ENCODE measurements around the gene BDKRB1.
"Not testable (repeated sequence)": the region's sequence is repeated elsewhere in the genome, so short reads cannot be mapped to it uniquely, and the experiment has no call there.

Gene BDKRB1

DNA sequence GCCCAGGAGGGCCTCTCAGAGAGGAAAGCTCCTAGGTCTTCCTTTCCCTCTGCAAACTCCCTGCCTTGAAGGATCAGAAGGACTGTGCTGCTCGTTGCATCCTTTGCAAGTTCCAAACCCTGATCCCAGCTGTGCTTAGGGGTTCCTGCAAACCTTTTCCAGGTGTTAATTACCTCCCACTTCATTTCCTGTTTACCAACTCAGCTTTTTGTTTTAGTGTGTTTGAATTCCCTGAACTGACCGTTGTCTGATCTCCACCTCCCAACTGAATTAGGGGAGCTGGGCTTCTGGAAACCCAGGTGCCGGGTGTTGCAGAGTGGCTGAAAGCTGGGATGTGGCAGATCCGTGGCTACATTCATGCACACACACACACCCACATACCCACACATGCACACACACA lies 20.6 kb upstream of the BDKRB1 start:
- no peak for DNase-seq

DNA sequence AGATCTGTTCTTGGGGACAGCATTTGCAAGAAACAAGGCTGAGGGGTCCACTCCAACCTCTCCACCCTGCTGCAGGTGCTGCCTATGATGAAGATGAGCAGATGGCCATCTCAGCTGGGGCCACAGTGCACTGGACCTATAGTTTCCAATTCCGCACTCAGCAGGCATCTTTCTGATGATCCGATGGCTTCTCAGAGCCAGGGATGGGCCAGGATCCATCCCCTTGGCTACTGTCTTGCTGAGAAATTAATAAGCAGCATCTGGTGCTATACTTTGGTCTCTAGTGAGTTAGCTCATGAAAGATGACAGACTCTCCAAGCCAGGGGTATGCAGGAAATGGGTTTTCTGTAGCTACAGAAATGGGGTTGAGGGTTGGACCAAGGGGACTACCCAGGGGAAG lies 18.4 kb upstream of the BDKRB1 start:
- DNase-seq: no peak

DNA sequence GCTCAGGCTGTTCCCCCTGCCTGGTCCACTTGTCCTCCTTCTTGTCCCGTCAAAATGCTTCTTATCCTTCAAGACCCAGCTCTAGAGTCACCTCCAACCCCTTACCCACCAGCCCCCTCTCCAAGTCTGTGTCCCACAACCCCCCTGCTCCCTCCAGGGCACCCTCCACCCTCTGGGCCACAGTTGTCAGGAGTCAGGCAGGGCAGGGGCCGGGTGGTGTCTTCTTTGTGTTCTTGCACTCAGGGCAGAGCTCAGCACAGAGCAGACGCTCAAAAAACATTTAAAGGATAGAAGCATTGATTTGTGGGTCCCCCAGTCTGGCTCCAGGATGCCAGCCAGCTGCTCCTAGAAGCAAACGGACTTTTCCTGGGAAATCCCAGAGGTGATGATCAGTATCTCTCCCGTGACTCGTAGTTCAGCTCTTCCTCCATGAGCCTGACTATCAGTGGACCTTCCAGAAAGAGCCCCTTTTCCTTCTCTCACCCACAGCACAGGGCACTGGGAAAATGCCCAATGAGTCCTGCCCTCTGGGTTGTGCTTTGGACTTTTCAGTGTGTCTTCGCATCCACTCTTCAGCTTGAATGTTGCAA lies 17.2 kb upstream of the BDKRB1 start:
- DNase-seq: no peak

DNA sequence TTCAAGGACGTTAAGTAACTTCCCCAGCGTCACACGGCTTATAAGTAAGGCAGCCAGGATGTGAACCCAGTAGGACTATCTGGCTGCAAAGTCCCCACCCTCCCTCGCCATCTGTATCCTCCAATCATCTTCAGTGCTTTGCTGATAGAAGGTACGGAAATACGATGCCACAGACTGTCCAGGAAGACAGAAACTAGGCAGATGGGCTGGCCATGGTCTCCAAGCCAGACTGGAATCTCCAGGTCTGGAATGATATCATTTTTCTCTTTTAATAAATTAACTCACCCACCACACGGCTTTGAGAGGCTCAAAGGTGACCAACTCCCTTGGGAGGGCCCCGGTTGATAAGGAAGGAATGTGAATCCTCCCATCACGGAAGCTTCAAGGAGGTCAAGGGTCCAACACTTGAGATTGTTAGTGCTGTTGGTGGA lies 16.3 kb upstream of the BDKRB1 start:
- no peak for DNase-seq

DNA sequence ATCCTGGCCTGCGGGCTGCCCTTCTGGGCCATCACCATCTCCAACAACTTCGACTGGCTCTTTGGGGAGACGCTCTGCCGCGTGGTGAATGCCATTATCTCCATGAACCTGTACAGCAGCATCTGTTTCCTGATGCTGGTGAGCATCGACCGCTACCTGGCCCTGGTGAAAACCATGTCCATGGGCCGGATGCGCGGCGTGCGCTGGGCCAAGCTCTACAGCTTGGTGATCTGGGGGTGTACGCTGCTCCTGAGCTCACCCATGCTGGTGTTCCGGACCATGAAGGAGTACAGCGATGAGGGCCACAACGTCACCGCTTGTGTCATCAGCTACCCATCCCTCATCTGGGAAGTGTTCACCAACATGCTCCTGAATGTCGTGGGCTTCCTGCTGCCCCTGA lies 15.4 kb upstream of the BDKRB1 start:
- DNase-seq: no peak

DNA sequence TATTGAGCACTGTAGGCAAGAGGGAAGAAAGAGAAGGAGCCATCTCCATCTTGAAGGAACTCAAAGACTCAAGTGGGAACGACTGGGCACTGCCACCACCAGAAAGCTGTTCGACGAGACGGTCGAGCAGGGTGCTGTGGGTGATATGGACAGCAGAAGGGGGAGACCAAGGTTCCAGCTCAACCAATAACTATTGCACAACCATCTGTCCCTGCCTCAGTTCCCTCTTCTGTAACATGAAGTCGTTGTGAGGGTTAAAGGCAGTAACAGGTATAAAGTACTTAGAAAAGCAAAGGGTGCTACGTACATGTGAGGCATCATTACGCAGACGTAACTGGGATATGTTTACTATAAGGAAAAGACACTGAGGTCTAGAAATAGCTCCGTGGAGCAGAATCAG lies 13.9 kb upstream of the BDKRB1 start:
- DNase-seq: no peak

DNA sequence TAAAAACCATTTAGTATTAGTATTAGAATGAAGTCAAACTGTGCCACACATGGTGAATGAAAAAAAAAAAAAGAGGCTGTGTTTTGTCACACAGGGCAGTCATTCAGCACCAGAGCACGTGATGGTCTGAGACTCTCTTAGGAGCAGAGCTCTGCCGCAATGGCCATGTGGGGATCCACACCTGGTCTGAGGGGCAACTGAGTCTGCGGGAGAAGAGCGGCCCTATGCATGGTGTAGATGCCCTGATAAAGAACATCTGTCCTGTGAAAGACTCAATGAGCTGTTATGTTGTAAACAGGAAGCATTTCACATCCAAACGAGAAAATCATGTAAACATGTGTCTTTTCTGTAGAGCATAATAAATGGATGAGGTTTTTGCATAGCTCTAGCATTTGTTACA lies 12.2 kb upstream of the BDKRB1 start:
- DNase-seq: no peak

DNA sequence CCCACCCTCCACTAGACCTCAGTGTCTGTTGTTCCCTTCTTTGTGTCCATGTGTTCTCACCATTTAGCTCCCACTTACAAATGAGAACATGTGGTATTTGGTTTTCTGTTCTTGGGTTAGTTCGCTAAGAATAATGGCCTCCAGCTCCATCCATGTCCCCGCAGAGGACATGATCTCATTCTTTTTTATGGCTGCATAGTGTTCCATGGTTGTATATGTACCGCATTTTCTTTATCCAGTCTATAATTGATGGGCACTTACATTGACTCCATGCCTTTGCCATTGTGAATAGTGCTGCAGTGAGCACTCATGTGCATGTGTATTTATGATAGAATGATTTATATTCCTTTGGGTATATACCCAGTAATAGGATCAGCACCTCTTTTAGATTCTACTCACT lies 10.9 kb upstream of the BDKRB1 start:
- not testable (repeated sequence) for DNase-seq

DNA sequence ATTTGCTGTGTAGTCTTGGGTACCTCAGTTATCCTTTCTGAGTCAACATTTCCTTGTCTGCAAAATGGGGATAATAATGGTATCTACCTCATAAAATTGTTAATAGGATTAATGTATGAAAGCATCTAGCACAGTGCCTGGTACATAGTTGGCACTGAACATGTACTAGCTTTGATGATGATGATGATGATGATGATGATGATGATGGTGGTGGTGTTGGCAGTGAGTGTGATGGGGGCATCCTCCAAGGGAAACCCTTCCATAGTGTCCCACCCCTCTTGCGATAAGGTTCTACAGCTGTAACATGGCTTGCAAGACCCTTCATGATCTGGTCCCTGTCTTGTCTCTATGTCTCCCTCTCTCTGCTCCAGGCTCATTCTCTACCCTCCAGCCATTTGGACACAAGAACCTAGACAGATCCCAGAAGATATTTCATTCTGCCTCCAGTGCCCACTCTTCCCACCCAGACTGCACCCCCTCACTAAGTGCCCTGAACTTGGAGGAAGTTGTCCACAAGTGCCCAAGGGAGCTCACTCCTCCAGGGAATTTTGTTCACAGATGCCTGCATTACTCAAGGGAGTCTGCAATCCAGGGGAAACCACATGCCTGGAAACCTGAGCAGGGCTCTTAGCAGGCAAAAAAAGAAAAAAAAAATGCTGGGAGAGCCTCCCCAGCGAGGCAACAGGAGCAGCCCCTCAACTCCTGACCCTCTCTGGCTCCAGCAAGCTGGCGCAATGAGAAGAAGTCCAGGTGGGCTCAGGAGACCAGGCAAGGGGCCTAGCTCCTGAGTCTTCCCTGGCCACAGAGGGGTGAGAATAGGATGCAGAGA lies 10.1 kb upstream of the BDKRB1 start:
- no peak for DNase-seq

DNA sequence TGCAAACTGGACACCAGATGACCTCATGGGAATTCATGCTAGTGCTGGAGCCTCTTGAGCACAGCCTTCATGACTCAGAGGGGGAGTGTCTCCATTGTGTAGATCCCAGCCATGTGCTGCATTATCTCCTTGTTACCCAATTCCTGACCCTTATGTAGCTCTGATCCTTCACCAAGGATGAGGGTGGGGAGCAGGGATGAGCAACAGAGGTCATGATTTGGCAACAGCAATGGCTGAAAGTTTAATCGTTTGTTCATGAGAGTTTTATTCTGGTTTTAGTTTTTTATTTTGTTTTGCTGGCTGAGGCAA lies 9.5 kb upstream of the BDKRB1 start:
- DNase-seq: no peak

DNA sequence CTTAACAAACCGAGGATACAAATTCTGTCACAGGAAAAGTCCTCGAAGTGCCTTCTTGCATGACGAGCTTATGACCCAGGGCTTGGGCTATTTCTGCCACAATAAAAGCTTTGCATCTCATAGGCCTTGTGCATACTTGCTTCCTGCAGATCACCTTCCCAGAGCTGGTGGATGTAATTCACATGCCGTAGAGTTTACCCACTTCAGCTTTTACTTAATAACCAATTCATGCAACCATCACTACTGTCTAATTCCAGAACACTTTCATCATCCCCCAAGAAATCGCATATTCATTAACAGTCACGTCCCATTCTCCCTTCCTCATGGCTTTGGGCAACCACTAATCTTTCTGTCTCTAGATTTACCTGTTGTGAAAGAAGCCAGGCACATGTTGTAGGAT lies 9.0 kb upstream of the BDKRB1 start:
- DNase-seq: no peak

DNA sequence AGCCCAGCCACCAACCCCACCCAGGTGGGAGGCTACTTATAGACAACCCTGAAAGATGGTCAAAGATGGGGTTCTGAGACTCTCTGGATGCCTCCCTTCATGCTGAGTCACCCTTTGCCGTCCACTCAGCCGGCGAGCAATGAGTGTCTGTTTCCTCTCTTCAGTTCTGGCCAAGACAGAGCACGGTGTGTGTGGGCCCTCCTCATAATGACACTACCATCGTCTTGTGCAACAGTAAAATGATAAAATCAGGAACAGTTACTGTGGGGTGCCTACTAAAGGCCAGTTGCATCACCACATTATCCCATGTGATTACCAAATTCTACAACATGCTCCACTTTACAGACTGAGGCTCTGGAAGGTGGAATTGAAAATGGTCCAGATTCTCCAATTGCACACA lies 7.0 kb upstream of the BDKRB1 start:
- DNase-seq: no peak

DNA sequence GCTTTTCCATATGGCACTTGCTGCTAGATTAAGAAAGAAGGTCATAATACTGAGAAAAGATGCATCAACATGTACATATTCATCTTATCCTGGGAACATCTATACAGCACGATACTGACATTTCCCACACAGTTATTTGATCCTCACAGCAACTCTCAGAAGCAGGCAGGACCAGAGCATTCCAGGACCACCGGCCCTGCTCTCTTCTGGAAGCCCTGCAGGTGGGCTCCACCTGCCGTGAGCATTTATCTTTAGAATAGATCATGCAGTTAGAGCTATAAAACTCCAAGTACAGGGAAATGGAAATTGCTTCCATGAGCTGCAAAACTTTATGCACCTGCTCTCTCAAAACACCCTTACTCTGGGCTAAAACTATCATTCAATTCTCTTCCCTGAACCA lies 5.5 kb upstream of the BDKRB1 start:
- DNase-seq: no peak

DNA sequence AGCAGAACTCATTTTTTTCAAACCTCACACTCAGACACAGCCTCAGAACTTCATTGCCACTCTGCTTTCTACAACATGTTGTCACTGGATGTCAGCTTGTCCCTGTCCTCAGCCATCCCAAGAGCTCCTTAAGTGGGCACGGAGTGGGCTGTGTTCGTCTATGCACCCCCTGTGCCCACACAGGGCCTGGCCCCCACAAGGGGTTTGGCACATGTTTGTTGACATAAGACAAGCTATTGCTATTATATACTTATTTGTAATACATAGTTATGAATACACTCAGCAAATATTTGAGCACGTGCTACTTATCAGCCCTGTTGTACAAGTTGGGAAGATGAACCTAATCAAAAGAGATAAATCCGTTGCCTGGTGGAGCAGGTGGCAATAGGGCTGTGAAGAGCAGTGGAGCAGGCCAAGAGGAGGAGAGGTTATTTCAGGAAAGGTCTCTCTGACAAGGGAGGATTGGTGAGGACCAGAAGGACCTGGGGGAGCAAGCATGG lies 4.3 kb upstream of the BDKRB1 start:
- DNase-seq: no peak

DNA sequence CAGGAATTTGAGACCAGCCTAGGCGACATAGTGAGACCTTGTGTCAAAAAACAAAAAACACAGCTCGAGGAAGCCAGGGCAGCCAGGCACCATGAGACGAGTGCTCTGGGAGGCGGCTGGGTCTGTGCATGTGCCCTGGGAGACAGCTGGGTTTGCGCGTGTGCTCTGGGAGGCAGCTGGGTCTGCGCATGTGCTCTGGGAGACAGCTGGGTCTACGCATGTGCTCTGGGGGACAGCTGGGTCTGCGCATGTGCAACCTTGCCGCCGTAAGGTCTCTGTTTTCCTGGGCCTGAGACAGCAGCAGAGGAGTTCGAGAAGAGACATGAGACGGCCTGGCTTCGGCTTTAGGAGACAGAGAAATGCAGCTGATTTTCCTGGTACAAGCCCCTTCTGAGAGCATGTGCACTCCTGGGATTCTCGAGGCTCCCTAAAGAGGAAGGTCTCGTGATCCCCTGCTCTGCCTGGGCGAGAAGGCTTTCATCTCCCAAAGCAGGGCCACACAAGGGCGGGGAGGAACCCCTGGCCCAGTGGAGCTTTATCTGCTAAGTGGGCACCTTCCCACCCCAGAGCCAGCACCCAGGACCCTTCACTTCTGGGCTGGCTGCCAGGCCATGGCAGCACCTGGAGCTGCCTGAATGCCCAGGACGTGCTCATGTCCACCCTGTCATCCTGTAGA lies 3.5 kb upstream of the BDKRB1 start:
- DNase-seq: no peak

DNA sequence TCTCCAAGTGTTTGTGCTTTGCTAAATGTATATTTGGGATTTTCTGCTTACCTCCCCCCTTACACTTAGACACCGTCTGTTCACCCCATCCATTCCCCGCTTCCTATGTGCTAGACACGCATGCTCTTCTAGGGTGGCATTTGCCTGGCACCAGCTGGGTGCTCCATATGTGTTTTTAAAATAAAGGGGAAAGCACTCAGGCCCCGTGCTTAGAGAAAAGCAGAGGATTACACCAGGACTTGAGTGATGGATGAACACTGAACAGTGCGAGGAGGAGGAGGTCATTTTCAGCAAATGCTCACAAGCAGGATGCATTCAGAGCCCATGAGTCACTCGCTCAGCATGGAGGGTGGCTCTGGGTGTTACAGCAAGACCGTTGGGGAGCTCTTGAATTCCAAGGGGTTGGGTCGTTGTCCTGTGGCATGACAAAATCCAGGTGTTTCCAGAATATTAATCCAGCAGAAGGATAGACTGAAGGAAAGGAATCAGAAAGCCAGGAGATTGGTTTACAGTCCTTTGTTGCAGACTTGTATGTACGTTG lies 2.9 kb upstream of the BDKRB1 start:
- DNase-seq: no peak

DNA sequence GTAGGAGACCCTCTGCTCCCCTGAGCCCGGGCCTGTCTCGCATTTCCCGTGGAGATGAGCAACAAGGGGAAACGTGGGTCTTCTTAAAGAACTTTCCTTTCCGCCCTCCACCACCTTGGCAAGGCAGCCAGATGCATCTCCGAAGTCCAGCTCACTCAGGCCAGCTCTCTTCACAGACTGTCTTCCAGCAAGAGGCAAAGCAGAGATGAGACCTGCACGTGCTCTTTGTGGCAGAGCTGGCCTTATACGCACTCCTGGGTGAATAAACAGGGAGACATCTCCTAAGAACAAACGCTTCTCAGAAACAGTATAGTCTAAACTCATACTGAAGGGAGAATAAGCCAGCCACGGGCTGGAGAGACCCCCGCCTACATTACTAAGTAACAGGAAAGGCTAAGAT lies 1.3 kb upstream of the BDKRB1 start:
- DNase-seq: no peak

DNA sequence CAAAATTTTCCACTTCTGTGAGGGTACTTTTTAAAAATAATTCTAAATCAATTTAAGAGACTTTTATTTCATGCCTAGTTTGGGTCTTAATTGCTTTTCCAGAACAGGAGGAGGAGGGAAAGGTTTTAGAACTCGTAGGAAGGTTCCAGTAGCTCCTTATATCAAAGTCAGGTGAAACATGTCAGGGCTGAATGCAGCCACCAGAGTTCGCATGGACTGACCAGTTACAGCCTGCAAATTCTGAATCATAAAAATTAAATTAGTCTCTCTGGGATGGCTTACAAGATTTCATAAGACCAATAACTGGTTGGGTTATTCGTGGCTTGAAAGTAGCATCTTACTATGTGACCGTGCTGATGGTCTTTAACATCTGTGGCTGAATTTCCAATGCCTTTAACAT lies 397 bp downstream of the BDKRB1 start:
- no peak for DNase-seq

DNA sequence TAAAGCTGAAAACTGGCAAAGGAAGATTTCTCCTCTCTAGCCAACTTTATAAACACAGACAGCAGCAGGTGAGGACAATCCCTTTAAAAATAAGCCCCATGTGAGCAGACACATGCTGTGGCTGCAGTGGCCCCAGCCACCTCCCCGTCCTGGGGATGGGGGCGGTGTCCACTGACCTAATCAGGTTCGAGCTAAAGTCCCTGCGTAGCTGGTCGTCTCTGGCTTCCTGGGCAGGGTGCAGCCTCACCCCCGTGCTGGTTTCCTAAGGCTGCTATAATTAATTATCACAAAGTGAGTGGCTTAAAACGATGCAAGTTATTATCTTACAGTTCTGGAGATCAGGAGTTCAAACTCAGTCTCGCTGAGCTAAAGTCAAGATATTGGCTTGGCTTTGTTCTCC lies 1.0 kb downstream of the BDKRB1 start:
- DNase-seq: no peak

DNA sequence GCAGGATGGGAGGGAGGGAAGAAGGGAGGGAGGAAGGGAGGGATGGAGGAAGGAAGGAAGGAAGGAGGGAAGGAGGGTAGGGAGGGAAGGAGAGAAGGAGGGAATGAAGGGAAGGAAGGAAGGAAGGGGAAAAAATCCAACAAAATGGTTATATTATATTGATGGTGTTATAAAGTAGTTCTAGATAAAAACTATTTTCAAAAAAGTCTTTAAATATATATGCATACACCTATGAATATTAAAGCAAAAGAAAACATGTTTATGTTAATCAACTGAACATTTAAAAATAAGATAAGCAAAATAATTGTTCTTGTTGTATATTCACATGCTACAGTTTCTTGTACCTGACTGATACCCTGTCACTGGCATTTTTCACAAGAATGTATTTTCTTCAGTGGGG lies 1.9 kb downstream of the BDKRB1 start:
- DNase-seq: no peak

DNA sequence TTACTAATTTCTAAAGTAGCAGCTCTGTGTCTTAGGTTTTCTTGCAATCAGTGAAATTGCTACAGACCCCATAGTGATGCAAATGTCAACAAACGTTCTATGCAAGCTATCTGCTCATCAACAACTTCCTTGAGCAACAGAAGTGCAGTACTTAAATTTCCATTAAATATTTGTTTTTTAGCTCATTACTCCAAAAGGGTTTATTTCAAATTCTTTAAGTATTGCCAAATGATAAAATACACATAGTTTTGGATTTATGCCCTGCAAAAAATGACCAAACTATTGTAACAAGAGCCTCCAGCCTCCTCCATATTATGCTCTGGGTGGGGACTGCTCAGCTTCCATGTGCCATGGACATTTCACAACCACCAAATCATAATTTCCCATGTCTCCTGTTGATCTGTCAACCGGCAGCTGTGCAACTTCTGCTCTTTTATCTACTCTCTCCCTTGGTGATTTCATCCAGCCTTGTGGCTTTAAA lies 4.4 kb downstream of the BDKRB1 start:
- no peak for DNase-seq

DNA sequence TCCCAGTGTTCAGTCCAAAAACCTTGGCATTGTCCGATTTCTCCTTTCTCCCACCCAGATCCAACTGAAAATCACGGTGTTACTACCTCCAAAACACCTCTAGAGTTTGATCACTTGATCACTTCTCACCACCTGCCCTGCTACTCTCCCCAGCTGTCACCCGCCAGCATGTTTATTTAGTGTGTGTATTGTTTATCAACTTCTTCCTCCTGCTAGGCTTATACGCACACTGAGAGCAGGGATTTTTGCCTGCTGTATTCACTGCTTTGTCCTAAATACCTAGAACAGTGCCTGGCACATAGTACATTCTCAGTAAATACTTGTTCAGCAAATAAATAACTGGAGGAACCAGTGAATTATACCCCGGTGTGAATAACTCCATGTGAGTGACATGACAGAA lies 5.0 kb downstream of the BDKRB1 start:
- no peak for DNase-seq

DNA sequence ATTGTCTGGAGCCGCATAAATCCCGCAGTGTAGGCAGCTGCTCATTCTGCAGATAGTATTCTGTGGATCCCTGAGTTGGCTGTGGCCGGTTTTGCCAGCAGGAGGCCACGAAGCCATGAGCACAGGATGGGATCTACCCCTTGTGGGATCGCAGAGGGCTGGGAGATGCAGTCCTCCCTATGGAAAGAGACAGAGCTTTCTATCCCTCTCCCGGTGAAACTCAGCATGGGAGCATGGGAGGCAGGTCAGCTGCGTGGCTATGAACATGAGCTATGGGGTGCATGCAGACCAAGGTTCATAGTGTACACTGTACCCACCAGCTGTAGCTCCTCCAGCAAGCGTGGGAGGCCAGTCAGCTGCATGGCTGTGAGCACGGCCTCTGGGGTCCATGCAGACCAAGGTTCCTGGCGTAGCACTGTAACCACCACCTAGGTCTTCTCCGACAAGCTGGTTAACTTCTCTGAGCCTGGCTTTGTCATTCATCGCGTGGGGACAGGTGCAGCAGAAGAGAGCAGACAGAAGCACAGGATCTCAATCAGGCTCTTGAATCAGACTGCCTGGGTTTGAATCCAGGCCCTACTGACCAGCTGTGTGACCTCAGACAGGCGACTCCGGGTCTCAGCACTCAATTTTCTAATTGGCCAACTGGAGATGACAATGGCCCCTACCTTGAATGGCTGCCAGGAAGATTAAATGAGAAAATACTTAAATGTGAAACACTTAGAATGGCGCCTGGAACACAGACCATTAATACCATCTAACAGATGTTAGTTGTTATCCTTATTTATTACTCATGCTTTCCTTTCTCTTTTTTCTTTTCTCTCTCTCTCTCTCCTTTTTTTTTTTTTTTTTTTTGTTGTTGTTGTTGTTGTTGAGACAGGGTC lies 6.0 kb downstream of the BDKRB1 start:
- no peak for DNase-seq

All from activated CD8-positive, alpha-beta memory T cell treated with anti-CD3 and anti-CD28 coated beads for 24 hours (primary cell).